Endodermal cell (in vitro differentiated cells): ENCODE data around the gene UGT1A7. TPM values are rescaled to one million over a fixed set of nuclear protein-coding genes. Genes with fewer than 3 reads are reported as not detected.

Source experiments
- DNase-seq: peaks from one replicate; pipeline ENCODE4 v3.0.0-alpha.2; 2017
- H3K27ac ChIP-seq: 2 replicates; pipeline ENCODE4 v1.5.1; 2013; ENCODE audit warnings: mild to moderate bottlenecking, low read depth, low read length, moderate library complexity
- H3K27me3 ChIP-seq: 2 replicates; pipeline ENCODE4 v1.6.1; 2013; ENCODE audit warnings: mild to moderate bottlenecking, low read length, moderate library complexity; ENCODE audit not compliant: insufficient read depth, control insufficient read depth, poor library complexity, severe bottlenecking
- H3K36me3 ChIP-seq: 2 replicates; pipeline ENCODE4 v1.7.0; 2013; ENCODE audit warnings: mild to moderate bottlenecking, low read length, moderate library complexity; ENCODE audit not compliant: control insufficient read depth, insufficient read depth
- H3K4me1 ChIP-seq: one replicate; pipeline ENCODE4 v1.7.0; 2013; ENCODE audit warnings: low read length; ENCODE audit not compliant: control insufficient read depth, insufficient read depth
- H3K4me3 ChIP-seq: 2 replicates; pipeline ENCODE4 v1.5.1; 2013; ENCODE audit warnings: mild to moderate bottlenecking, low read length, moderate library complexity
- H3K9ac ChIP-seq: 2 replicates; pipeline ENCODE4 v1.6.1; 2013; ENCODE audit warnings: mild to moderate bottlenecking, low read length, moderate library complexity; ENCODE audit not compliant: poor library complexity, severe bottlenecking; ENCODE audit errors: extremely low read depth
- H3K9me3 ChIP-seq: 2 replicates; pipeline ENCODE4 v1.6.1; 2013; ENCODE audit warnings: mild to moderate bottlenecking, low read length, moderate library complexity; ENCODE audit not compliant: control insufficient read depth
- H3K27ac Mint-ChIP-seq: 2 replicates; pipeline ENCODE4 v1.8.0; 2020; ENCODE audit warnings: mixed read lengths
- H3K27me3 Mint-ChIP-seq: 2 replicates; pipeline ENCODE4 v1.8.0; 2021; ENCODE audit warnings: mild to moderate bottlenecking, mixed read lengths; ENCODE audit not compliant: insufficient read depth
- H3K36me3 Mint-ChIP-seq: 2 replicates; pipeline ENCODE4 v1.8.0; 2020; ENCODE audit warnings: low read depth, mixed read lengths
- H3K4me1 Mint-ChIP-seq: 2 replicates; pipeline ENCODE4 v1.8.0; 2020; ENCODE audit warnings: mixed read lengths
- H3K4me3 Mint-ChIP-seq: 2 replicates; pipeline ENCODE4 v1.8.0; 2020; ENCODE audit warnings: mild to moderate bottlenecking, moderate library complexity, mixed read lengths
- H3K9me3 Mint-ChIP-seq: 2 replicates; pipeline ENCODE4 v1.8.0; 2020; ENCODE audit warnings: mild to moderate bottlenecking, mixed read lengths
- WGBS, 2 experiments: methylation state at CpG; one replicate each; pipeline versions ENCODE4 v1.1.5 to v1.1.7; 2013; ENCODE audit warnings: missing lambda C conversion rate in 2 of 2, mixed read lengths in 1 of 2; ENCODE audit not compliant: insufficient coverage in 1 of 2, insufficient read length in 1 of 2; 5-methylcytosine and 5-hydroxymethylcytosine counted together
- total RNA-seq, 2 donors: library from RNA; stranded (reverse); fragmentation: NEBNext Ultra II Directional in 1 of 2; extraction: Animal tissue kit (Norgen Biotek cat#: 25700) in 1 of 2; gene quantifications; 2 replicates in 1 of 2; 3 replicates in 1 of 2; pipeline ENCODE4 v1.2.1, GENCODE V29; 2021
- TF ChIP-seq, protein P1 (sequence below): fragments of 200-600 bp; sonication (generic); conservative IDR thresholded peaks from 2 replicates; pipeline ENCODE4 v1.5.0; 2021; ENCODE audit warnings: antibody characterized with exemption, mild to moderate bottlenecking

UGT1A7 gene
- total RNA-seq, 2 donors from 2014 or later, result not detected

DNA sequence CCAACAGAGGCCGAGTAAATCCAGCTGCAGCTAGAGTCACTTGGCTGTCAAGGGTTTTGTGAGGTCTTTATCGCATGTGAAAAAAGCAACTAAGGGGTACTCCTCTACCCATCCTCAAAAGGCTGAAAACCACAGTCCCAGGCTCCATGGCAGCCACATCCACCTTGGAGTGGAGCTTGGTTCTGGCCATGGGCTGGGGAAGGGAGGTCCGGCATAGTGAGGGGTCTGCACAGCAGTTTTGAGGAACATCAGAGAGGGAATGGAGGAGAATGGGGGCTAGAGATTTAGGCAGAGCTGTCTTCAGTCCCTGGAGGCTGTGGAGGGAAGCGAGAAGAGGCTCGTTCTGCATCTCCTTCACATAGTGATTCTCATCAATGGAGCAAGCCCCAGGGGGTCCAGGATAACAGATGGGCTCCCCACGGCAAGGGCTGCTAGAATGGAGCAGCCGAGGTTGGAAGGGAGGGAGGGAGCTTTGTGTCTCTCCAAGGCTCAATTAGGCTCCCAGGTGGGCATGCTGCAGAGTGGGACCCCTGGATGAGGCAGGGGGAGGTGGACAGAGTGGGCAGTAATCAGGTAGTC, 117.5 kb downstream of the UGT1A7 start:
- Histone ChIP-seq H3K27ac (no peak overlapping the region), H3K9ac (no peak overlapping the region), H3K4me1 (no peaks in the 10 kb centered on the region), H3K4me3 (no peak overlapping the region), H3K36me3 (no peaks in the 10 kb centered on the region), H3K27me3 (no peaks in the 10 kb centered on the region), H3K9me3 (no peaks in the 10 kb centered on the region)
- WGBS, 2 experiments, result 69 to 92% methylated on average over 2 to 7 of the region's 7 CpGs
- Mint-ChIP-seq H3K27ac (no peak overlapping the region), H3K4me3 (no peak overlapping the region), H3K36me3 (no peaks in the 10 kb centered on the region), H3K4me1 (no peaks in the 10 kb centered on the region), H3K27me3 (peaks cover 11% of the 10 kb centered on the region), H3K9me3 (peaks cover 3% of the 10 kb centered on the region)
- TF ChIP-seq, protein P1, sequence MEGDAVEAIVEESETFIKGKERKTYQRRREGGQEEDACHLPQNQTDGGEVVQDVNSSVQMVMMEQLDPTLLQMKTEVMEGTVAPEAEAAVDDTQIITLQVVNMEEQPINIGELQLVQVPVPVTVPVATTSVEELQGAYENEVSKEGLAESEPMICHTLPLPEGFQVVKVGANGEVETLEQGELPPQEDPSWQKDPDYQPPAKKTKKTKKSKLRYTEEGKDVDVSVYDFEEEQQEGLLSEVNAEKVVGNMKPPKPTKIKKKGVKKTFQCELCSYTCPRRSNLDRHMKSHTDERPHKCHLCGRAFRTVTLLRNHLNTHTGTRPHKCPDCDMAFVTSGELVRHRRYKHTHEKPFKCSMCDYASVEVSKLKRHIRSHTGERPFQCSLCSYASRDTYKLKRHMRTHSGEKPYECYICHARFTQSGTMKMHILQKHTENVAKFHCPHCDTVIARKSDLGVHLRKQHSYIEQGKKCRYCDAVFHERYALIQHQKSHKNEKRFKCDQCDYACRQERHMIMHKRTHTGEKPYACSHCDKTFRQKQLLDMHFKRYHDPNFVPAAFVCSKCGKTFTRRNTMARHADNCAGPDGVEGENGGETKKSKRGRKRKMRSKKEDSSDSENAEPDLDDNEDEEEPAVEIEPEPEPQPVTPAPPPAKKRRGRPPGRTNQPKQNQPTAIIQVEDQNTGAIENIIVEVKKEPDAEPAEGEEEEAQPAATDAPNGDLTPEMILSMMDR, result no peak
- peak; percentile 69 for DNase-seq

- H3K9me3 Mint-ChIP-seq, result peaks cover 3% of the 10 kb centered on the region
Measured at GRCh38 chr2:233799716-233800115, 118.0 kb downstream of the UGT1A7 start.

GRCh38 chr2:233800208-233800607, 118.5 kb downstream of the UGT1A7 start:
- peak; percentile 23 for DNase-seq

More at GRCh38 chr2:233799716-233800115, 118.0 kb downstream of the UGT1A7 start:
- Histone ChIP-seq H3K9ac (no peak overlapping the region), H3K27me3 (no peaks in the 10 kb centered on the region), H3K9me3 (no peaks in the 10 kb centered on the region), H3K4me1 (no peaks in the 10 kb centered on the region), H3K27ac (no peak overlapping the region), H3K4me3 (no peak overlapping the region), H3K36me3 (no peaks in the 10 kb centered on the region)
- no peaks in the 10 kb centered on the region for H3K36me3 Mint-ChIP-seq
- H3K27ac Mint-ChIP-seq, result no peak overlapping the region
- 42 to 71% methylated on average over 2 to 5 of the region's 5 CpGs for WGBS, 2 experiments
- no peaks in the 10 kb centered on the region for H3K4me1 Mint-ChIP-seq
- DNase-seq, result peak; percentile 10
- no peak overlapping the region for H3K4me3 Mint-ChIP-seq
- TF ChIP-seq, protein P1, result no peak
- peaks cover 14% of the 10 kb centered on the region for H3K27me3 Mint-ChIP-seq

More at GRCh38 chr2:233800208-233800607, 118.5 kb downstream of the UGT1A7 start:
- Histone ChIP-seq H3K4me1 (no peaks in the 10 kb centered on the region), H3K9me3 (no peaks in the 10 kb centered on the region), H3K4me3 (no peak overlapping the region), H3K27me3 (no peaks in the 10 kb centered on the region), H3K36me3 (no peaks in the 10 kb centered on the region), H3K27ac (no peak overlapping the region), H3K9ac (no peak overlapping the region)
- Mint-ChIP-seq H3K27ac (no peak overlapping the region), H3K4me1 (no peaks in the 10 kb centered on the region), H3K4me3 (no peak overlapping the region), H3K36me3 (no peaks in the 10 kb centered on the region), H3K9me3 (peaks cover 3% of the 10 kb centered on the region), H3K27me3 (peaks cover 14% of the 10 kb centered on the region)
- WGBS, 2 experiments, result 93 to 94% methylated on average over 3 to 7 of the region's 7 CpGs
- TF ChIP-seq, protein P1, result no peak
